Breast epithelium (tissue), 3 donors: ENCODE results near the gene PTPRK.

Source experiments
- POLR2A ChIP-seq: fragments of 450-650 bp; IDR thresholded peaks from one replicate; pipeline ENCODE4 v1.6.1; 2016; ENCODE audit warnings: antibody characterized with exemption, mild to moderate bottlenecking, moderate library complexity
- TF ChIP-seq, protein P1 (sequence below), 3 donors: fragments of 450-650 bp; IDR thresholded peaks; one replicate each; pipeline ENCODE4 v1.5.1; 2016 to 2017; ENCODE audit warnings: antibody characterized with exemption in 3 of 3, mild to moderate bottlenecking in 3 of 3, moderate library complexity in 3 of 3

DNA sequence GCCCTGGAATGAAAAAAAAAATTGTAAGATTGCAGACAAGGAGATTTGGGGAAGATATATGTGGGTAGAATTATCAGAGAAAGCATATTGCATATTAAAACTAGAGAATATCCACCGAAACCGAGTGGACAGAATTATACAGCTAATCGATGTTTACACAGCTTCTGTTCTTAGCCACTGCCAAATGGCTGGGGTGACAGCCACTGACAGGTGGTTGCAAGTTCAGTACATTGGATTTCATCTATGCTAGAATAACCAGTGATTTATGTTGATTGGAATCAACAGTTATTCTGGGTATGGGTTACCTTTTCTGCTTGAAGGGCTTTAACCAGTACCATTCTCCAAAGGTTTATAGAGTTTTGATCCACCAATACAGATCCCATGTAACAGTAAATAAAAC is 571.1 kb downstream of the PTPRK start:
- TF ChIP-seq, protein P1, sequence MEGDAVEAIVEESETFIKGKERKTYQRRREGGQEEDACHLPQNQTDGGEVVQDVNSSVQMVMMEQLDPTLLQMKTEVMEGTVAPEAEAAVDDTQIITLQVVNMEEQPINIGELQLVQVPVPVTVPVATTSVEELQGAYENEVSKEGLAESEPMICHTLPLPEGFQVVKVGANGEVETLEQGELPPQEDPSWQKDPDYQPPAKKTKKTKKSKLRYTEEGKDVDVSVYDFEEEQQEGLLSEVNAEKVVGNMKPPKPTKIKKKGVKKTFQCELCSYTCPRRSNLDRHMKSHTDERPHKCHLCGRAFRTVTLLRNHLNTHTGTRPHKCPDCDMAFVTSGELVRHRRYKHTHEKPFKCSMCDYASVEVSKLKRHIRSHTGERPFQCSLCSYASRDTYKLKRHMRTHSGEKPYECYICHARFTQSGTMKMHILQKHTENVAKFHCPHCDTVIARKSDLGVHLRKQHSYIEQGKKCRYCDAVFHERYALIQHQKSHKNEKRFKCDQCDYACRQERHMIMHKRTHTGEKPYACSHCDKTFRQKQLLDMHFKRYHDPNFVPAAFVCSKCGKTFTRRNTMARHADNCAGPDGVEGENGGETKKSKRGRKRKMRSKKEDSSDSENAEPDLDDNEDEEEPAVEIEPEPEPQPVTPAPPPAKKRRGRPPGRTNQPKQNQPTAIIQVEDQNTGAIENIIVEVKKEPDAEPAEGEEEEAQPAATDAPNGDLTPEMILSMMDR (IDR thresholded peaks at IDR 0.05), result no peak
- no peak for TF ChIP-seq POLR2A
